GM12878 (cell line): Measurements from ENCODE around the gene SPG21. TPM values are rescaled to one million over a fixed set of nuclear protein-coding genes. Genes with fewer than 3 reads are reported as not detected.

ENCODE experiments used
- ATAC-seq: fragments of 200-7000 bp; cut with Tn5 transposase; 3 replicates; pipeline ENCODE4 v1.9.1; 2020; ENCODE audit warnings: mild to moderate bottlenecking, moderate library complexity
- BruUV-seq: library from RNA; stranded (reverse); fragments of 400-500 nt; replicated peaks from 2 replicates; lab custom pipeline; 2021; lab: Mats Ljungman, UMichigan
- CTCF ChIA-PET: fragments of 300-600 bp; sonication (Branson Sonifier 250); formaldehyde crosslinking; extraction: SDS; loops from one replicate; lab custom pipeline; 2021; ENCODE audit warnings: inconsistent platforms; lab: Yijun Ruan, JAX
- POLR2A ChIA-PET: fragments of 350-600 bp; formaldehyde crosslinking; extraction: SDS; loops from one replicate; lab custom pipeline; 2021; ENCODE audit warnings: inconsistent platforms; lab: Charles Lee
- RAD21 ChIA-PET: fragments of 300-600 bp; sonication (Branson Sonifier 250); formaldehyde crosslinking; loops from one replicate; lab custom pipeline; 2023; ENCODE audit warnings: antibody characterized with exemption; ENCODE audit not compliant: unreplicated experiment; lab: Charles Lee
- SMC1A ChIA-PET: fragments of 300-600 bp; sonication (Branson Sonifier 250); formaldehyde crosslinking; loops from one replicate; lab custom pipeline; 2023; ENCODE audit not compliant: unreplicated experiment, uncharacterized antibody; lab: Charles Lee
- DNase-seq: peaks from one replicate; pipeline ENCODE4 v3.0.0-alpha.2; 2011; ENCODE audit warnings: low read depth, low spot score
- FAIRE-seq: peaks from 3 replicates; lab custom pipeline; 2011; peaks lifted over from hg19 to GRCh38; lab: Jason Lieb, UNC
- H2AFZ ChIP-seq: 2 replicates; pipeline ENCODE4 v1.6.0; 2011; ENCODE audit warnings: low read depth, low read length, control low read depth; ENCODE audit not compliant: control insufficient read depth
- H3K27ac ChIP-seq: 2 replicates; pipeline ENCODE4 v1.5.1; 2011; ENCODE audit warnings: control low read depth; ENCODE audit not compliant: control insufficient read depth, insufficient read depth
- H3K27me3 ChIP-seq, 2 experiments: replicated peaks in 1 of 2; 2 replicates each; pipeline versions ENCODE4 v1.6.0 to v1.6.1; 2011; ENCODE audit warnings: low read length in 1 of 2; ENCODE audit not compliant: control insufficient read depth in 2 of 2, insufficient read depth in 2 of 2
- H3K36me3 ChIP-seq, 2 experiments: 2 replicates each; pipeline ENCODE4 v1.5.1; 2011; ENCODE audit warnings: low read length in 1 of 2; ENCODE audit not compliant: control insufficient read depth in 2 of 2, insufficient read depth in 2 of 2
- H3K4me1 ChIP-seq: 2 replicates; pipeline ENCODE4 v1.6.1; 2011; ENCODE audit warnings: mild to moderate bottlenecking, low read length, moderate library complexity, mixed read lengths; ENCODE audit not compliant: control insufficient read depth, insufficient read depth
- H3K4me2 ChIP-seq: 2 replicates; pipeline ENCODE4 v1.6.0; 2011; ENCODE audit warnings: control low read depth; ENCODE audit not compliant: control insufficient read depth, insufficient read depth
- H3K4me3 ChIP-seq: fragments of 200-600 bp; sonication (generic); 2 replicates; pipeline ENCODE4 v1.5.1; 2016
- H3K79me2 ChIP-seq: 2 replicates; pipeline ENCODE4 v1.6.0; 2011; ENCODE audit warnings: low read length; ENCODE audit not compliant: control insufficient read depth, insufficient read depth
- H3K9ac ChIP-seq: 2 replicates; pipeline ENCODE4 v1.8.0; 2011; ENCODE audit warnings: low read length, control low read depth, mixed read lengths; ENCODE audit not compliant: control insufficient read depth, insufficient read depth
- H3K9me3 ChIP-seq: replicated peaks from 3 replicates; pipeline ENCODE4 v1.5.1; 2011; ENCODE audit warnings: mild to moderate bottlenecking, low read length; ENCODE audit not compliant: control insufficient read depth, insufficient read depth
- H4K20me1 ChIP-seq: 2 replicates; pipeline ENCODE4 v1.6.0; 2011; ENCODE audit not compliant: control insufficient read depth, insufficient read depth
- BCL11A ChIP-seq: IDR thresholded peaks from 2 replicates; pipeline ENCODE4 v1.6.1; 2011; ENCODE audit warnings: low read depth, low read length
- CHD4 ChIP-seq: fragments of 200-600 bp; sonication (generic); IDR thresholded peaks from 2 replicates; pipeline ENCODE4 v1.6.1; 2016; ENCODE audit warnings: mild to moderate bottlenecking
- ETV6 ChIP-seq, 2 experiments: fragments of 450-650 bp in 1 of 2; IDR thresholded peaks in 1 of 2; conservative IDR thresholded peaks in 1 of 2; 2 replicates each; pipeline ENCODE4 v1.6.1; 2014; ENCODE audit warnings: antibody characterized with exemption in 1 of 2, borderline replicate concordance in 1 of 2, low read depth in 1 of 2, mild to moderate bottlenecking in 1 of 2, moderate library complexity in 1 of 2
- HDAC2 ChIP-seq: fragments of 200-600 bp; sonication (generic); IDR thresholded peaks from 2 replicates; pipeline ENCODE4 v1.6.1; 2017
- IKZF1 ChIP-seq: fragments of 450-650 bp; conservative IDR thresholded peaks from 2 replicates; pipeline ENCODE4 v1.6.1; 2017; ENCODE audit warnings: antibody characterized with exemption, mild to moderate bottlenecking
- KAT2A ChIP-seq: conservative IDR thresholded peaks from 2 replicates; pipeline ENCODE4 v1.6.1; 2011; ENCODE audit warnings: low read depth, low read length; ENCODE audit not compliant: control insufficient read depth
- MEF2A ChIP-seq: IDR thresholded peaks from 2 replicates; pipeline ENCODE4 v1.6.1; 2011; ENCODE audit warnings: low read depth, mild to moderate bottlenecking, low read length, moderate library complexity; ENCODE audit not compliant: insufficient read depth
- NFYB ChIP-seq: IDR thresholded peaks from 2 replicates; pipeline ENCODE4 v1.6.1; 2011; ENCODE audit warnings: low read depth, mild to moderate bottlenecking, low read length, improper control_type of control experiment, moderate library complexity; ENCODE audit not compliant: insufficient read depth
- NR2F1 ChIP-seq: fragments of 450-650 bp; conservative IDR thresholded peaks from 2 replicates; pipeline ENCODE4 v1.6.1; 2017; ENCODE audit warnings: mild to moderate bottlenecking
- RCOR1 ChIP-seq: conservative IDR thresholded peaks from 2 replicates; pipeline ENCODE4 v1.6.1; 2012; ENCODE audit warnings: low read depth, low read length, improper control_type of control experiment
- STAT3 ChIP-seq: IDR thresholded peaks from 2 replicates; pipeline ENCODE4 v1.6.1; 2011; ENCODE audit warnings: low read depth, low read length, improper control_type of control experiment
- TCF7 ChIP-seq: IDR thresholded peaks from 2 replicates; pipeline ENCODE4 v1.6.1; 2014; ENCODE audit warnings: antibody characterized with exemption, borderline replicate concordance
- ZNF207 ChIP-seq: fragments of 450-650 bp; IDR thresholded peaks from 2 replicates; pipeline ENCODE4 v1.6.1; 2014; ENCODE audit warnings: antibody characterized with exemption, mild to moderate bottlenecking, borderline replicate concordance
- ZNF274 ChIP-seq: IDR thresholded peaks from one replicate; pipeline ENCODE4 v1.8.0; 2011; ENCODE audit not compliant: insufficient read length, insufficient read depth
- WGBS: methylation state at CpG from one replicate; pipeline ENCODE4 v1.1.6; 2016; ENCODE audit warnings: low lambda C conversion rate; ENCODE audit not compliant: insufficient replicate concordance, insufficient coverage; ENCODE audit errors: missing lambda C conversion rate; 5-methylcytosine and 5-hydroxymethylcytosine counted together
- in situ Hi-C: fragments of 300-500 bp; cut with MboI; formaldehyde crosslinking; loops from 9 replicates; pipeline ENCODE4 v1.14.3; 2018; ENCODE audit warnings: mixed read lengths
- intact Hi-C: fragments of 100-400 bp; cut with micrococcal nuclease; formaldehyde crosslinking; loops from one replicate; pipeline ENCODE4 v1.14.2; 2022; ENCODE audit not compliant: unreplicated experiment
- polyA plus RNA-seq, 11 experiments: library from polyadenylated mRNA; depleted of rRNA in 4 of 11; unstranded in 6 of 11; stranded (reverse) in 5 of 11; fragments of >200 nt; fragmentation: Nextera tagmentation in 4 of 11; fragmentation: Illumina TruSeq in 1 of 11; extraction: Ambion mirVana in 4 of 11; extraction: Trizol in 1 of 11; gene quantifications; 1 replicate in 1 of 11; 2 replicates in 10 of 11; pipeline versions ENCODE4 v1.2.1 to v1.2.3, GENCODE V29; 2011 to 2016; ENCODE audit warnings: inconsistent platforms in 2 of 11, missing spikeins in 2 of 11, low read depth in 1 of 11
- total RNA-seq, 4 experiments: library from RNA; depleted of rRNA in 3 of 4; stranded (reverse); fragments of >200 nt in 3 of 4; fragmentation: Illumina TruSeq in 1 of 4; extraction: Trizol in 1 of 4; gene quantifications; 2 replicates each; pipeline versions ENCODE4 v1.2.1 to v1.2.3, GENCODE V29; 2013 to 2021
- TF ChIP-seq, protein P1 (sequence below): fragments of 450-650 bp; IDR thresholded peaks from 2 replicates; pipeline ENCODE4 v1.6.1; 2016; ENCODE audit warnings: mild to moderate bottlenecking
- TF ChIP-seq, protein P2 (sequence below): fragments of 450-650 bp; IDR thresholded peaks from 2 replicates; pipeline ENCODE4 v1.6.1; 2017; ENCODE audit warnings: mild to moderate bottlenecking, moderate library complexity

Gene SPG21
- total and polyA plus RNA-seq, 10 of the 15 experiments (the other 5 are each of a cell fraction or from before 2014, with no cell fraction given): 25.5 to 116 (median 68.0) TPM

DNA sequence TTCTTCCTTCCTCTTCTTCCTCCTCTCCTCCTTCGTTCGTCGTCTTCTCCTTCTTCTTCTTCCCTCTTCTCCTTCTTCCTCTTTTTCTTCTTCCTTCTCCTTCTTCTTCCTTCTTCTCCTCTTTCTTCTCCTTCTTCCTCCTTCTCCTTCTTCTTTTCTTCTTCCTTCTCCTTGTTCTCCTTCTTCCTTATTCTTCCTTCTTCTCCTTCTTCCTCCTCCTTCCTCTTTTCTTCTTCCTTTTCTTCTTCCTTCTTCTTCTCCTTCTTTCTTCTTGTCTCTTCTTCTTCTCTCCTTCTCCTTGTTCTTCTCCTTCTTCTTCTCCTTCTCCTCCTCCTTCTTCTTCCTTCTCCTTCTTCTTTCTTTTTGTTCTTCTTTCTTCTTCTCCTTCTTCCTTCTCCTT is 35.3 kb downstream of the SPG21 start:
- no peak for DNase-seq
- Histone ChIP-seq H3K4me1 (no peaks in the 10 kb centered on the region), H3K9me3 (no peaks in the 10 kb centered on the region), H3K9ac (no peak overlapping the region), H3K4me3 (no peak overlapping the region), H3K36me3 (peaks cover 2 to 8% of the 10 kb centered on the region in 2 experiments; a peak in 3 of 4 replicates), H3K27ac (no peak overlapping the region), H3K79me2 (no peaks in the 10 kb centered on the region), H3K4me2 (no peak overlapping the region), H2AFZ (no peak overlapping the region), H3K27me3 (no peaks in the 10 kb centered on the region)
- FAIRE-seq: no peak
- RAD21 ChIA-PET: no interaction called here
- SMC1A ChIA-PET: no interaction called here
- POLR2A ChIA-PET: no interaction called here
- no peak for ATAC-seq
- CTCF ChIA-PET: no interaction called here
- 27% methylated on average over 3 of the region's 3 CpGs for WGBS
- no peak for TF ChIP-seq ZNF274
- no peak for TF ChIP-seq KAT2A
- no peak for TF ChIP-seq ETV6 (conservative IDR thresholded peaks at IDR 0.05 in 1 of 2, IDR thresholded peaks at IDR 0.05 in 1 of 2; ENCODE audit: borderline replicate concordance in 1 of 2, low read depth in 1 of 2)
- TF ChIP-seq NR2F1: no peak
- TF ChIP-seq HDAC2: no peak
- TF ChIP-seq BCL11A: no peak
- TF ChIP-seq MEF2A: no peak
- TF ChIP-seq IKZF1: no peak
- TF ChIP-seq RCOR1: no peak
- TF ChIP-seq ZNF207: no peak
- no peak for TF ChIP-seq CHD4
- TF ChIP-seq, protein P1, sequence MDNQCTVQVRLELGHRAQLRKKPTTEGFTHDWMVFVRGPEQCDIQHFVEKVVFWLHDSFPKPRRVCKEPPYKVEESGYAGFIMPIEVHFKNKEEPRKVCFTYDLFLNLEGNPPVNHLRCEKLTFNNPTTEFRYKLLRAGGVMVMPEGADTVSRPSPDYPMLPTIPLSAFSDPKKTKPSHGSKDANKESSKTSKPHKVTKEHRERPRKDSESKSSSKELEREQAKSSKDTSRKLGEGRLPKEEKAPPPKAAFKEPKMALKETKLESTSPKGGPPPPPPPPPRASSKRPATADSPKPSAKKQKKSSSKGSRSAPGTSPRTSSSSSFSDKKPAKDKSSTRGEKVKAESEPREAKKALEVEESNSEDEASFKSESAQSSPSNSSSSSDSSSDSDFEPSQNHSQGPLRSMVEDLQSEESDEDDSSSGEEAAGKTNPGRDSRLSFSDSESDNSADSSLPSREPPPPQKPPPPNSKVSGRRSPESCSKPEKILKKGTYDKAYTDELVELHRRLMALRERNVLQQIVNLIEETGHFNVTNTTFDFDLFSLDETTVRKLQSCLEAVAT: no peak
- no peak for TF ChIP-seq TCF7
- TF ChIP-seq STAT3: no peak
- TF ChIP-seq, protein P2, sequence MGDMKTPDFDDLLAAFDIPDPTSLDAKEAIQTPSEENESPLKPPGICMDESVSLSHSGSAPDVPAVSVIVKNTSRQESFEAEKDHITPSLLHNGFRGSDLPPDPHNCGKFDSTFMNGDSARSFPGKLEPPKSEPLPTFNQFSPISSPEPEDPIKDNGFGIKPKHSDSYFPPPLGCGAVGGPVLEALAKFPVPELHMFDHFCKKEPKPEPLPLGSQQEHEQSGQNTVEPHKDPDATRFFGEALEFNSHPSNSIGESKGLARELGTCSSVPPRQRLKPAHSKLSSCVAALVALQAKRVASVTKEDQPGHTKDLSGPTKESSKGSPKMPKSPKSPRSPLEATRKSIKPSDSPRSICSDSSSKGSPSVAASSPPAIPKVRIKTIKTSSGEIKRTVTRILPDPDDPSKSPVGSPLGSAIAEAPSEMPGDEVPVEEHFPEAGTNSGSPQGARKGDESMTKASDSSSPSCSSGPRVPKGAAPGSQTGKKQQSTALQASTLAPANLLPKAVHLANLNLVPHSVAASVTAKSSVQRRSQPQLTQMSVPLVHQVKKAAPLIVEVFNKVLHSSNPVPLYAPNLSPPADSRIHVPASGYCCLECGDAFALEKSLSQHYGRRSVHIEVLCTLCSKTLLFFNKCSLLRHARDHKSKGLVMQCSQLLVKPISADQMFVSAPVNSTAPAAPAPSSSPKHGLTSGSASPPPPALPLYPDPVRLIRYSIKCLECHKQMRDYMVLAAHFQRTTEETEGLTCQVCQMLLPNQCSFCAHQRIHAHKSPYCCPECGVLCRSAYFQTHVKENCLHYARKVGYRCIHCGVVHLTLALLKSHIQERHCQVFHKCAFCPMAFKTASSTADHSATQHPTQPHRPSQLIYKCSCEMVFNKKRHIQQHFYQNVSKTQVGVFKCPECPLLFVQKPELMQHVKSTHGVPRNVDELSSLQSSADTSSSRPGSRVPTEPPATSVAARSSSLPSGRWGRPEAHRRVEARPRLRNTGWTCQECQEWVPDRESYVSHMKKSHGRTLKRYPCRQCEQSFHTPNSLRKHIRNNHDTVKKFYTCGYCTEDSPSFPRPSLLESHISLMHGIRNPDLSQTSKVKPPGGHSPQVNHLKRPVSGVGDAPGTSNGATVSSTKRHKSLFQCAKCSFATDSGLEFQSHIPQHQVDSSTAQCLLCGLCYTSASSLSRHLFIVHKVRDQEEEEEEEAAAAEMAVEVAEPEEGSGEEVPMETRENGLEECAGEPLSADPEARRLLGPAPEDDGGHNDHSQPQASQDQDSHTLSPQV: no peak
- TF ChIP-seq NFYB: no peak
- TF ChIP-seq, all 136 proteins: peak for 0
- no peaks in the 10 kb centered on the region for H4K20me1 ChIP-seq
- intact Hi-C loops: no loop called here
- BruUV-seq: no TSS peak
- in situ Hi-C loops: no loop called here
